Vagina (tissue), 2 donors: Measurements from ENCODE around the gene IQSEC1.

Source experiments
- CTCF ChIP-seq, 3 experiments: fragments of 450-650 bp in 2 of 3; fragments of 200-600 bp in 1 of 3; sonication (generic) in 1 of 3; IDR thresholded peaks; one replicate each; pipeline ENCODE4 v1.5.1; 2017 to 2019; ENCODE audit warnings: antibody characterized with exemption in 3 of 3, mild to moderate bottlenecking in 2 of 3, moderate library complexity in 2 of 3
- POLR2A ChIP-seq, 2 donors: fragments of 450-650 bp; IDR thresholded peaks; one replicate each; pipeline ENCODE4 v1.6.1; 2017; ENCODE audit warnings: antibody characterized with exemption in 2 of 2, mild to moderate bottlenecking in 2 of 2, moderate library complexity in 2 of 2

- TF ChIP-seq CTCF (IDR thresholded peaks at IDR 0.05) (no peak), POLR2A (IDR thresholded peaks at IDR 0.05) (no peak)
Measured at GRCh38 chr3:12894629-12895028, 178.6 kb downstream of the IQSEC1 start.
